ENCODE results near the gene KCNQ4. TPM values are rescaled to one million over a fixed set of nuclear protein-coding genes. Genes with fewer than 3 reads are reported as not detected.

Gene KCNQ4
- total and polyA plus RNA-seq, 10 of the 15 experiments (the other 5 are each of a cell fraction or from before 2014, with no cell fraction given), result 0.04 to 0.18 (median 0.08) TPM; not detected in 2

- in situ Hi-C loops (cut with MboI), result no loop called here
Observed at GRCh38 chr1:40785446-40785845, 1.9 kb downstream of the KCNQ4 start.

More at GRCh38 chr1:40785446-40785845, 1.9 kb downstream of the KCNQ4 start:
- H3K27me3 ChIP-seq (replicated peaks in 1 of 2; ENCODE audit: control insufficient read depth in 2 of 2, insufficient read depth in 2 of 2, low read length in 1 of 2), result peaks cover 4 to 8% of the 10 kb centered on the region in 2 experiments; a peak in 3 of 4 replicates
- ChIA-PET POLR2A (no interaction called here), CTCF (interaction anchor here (1.8 kb wide), 1 partner anchor 167 kb away, joined by 4 read pairs; no protein-coding TSS in a partner anchor), SMC1A (ENCODE audit: uncharacterized antibody, unreplicated experiment) (no interaction called here), RAD21 (ENCODE audit: unreplicated experiment) (no interaction called here)
- no peak for FAIRE-seq
- TF ChIP-seq SIN3A (IDR thresholded peaks at IDR 0.05; ENCODE audit: low read depth, low read length) (no peak), BHLHE40 (IDR thresholded peaks at IDR 0.05; ENCODE audit: borderline replicate concordance in 1 of 2, low read depth in 2 of 2, low read length in 1 of 2) (no peak), MAX (IDR thresholded peaks at IDR 0.05; ENCODE audit: low read depth, low read length) (no peak), HCFC1 (IDR thresholded peaks at IDR 0.05; ENCODE audit: low read length) (no peak), PBX3 (IDR thresholded peaks at IDR 0.05; ENCODE audit: insufficient replicate concordance, low read depth, low read length) (no peak), MYC (IDR thresholded peaks at IDR 0.05; ENCODE audit: insufficient read depth, insufficient read length, insufficient replicate concordance, low read length, severe bottlenecking) (no peak), ZBED1 (IDR thresholded peaks at IDR 0.05; ENCODE audit: borderline replicate concordance) (no peak), ZBTB11 (CRISPR knock-in tag; IDR thresholded peaks at IDR 0.05) (no peak)
- H3K27ac ChIP-seq (ENCODE audit: control insufficient read depth, insufficient read depth), result no peak overlapping the region
- no peak overlapping the region for H2AFZ ChIP-seq (ENCODE audit: control insufficient read depth, low read depth, low read length)
- no peak for ATAC-seq
- no peak overlapping the region for H3K4me2 ChIP-seq (ENCODE audit: control insufficient read depth, insufficient read depth)
- no peaks in the 10 kb centered on the region for H3K9me3 ChIP-seq (replicated peaks; ENCODE audit: control insufficient read depth, insufficient read depth, low read length)
- no peaks in the 10 kb centered on the region for H3K79me2 ChIP-seq (ENCODE audit: control insufficient read depth, insufficient read depth, low read length)
- 60% methylated on average over 6 of the region's 7 CpGs for WGBS (ENCODE audit: insufficient coverage, insufficient replicate concordance, low lambda C conversion rate, missing lambda C conversion rate)
- no peak overlapping the region for H3K4me3 ChIP-seq
- no TSS peak for BruUV-seq (replicated peaks)
- H4K20me1 ChIP-seq (ENCODE audit: control insufficient read depth, insufficient read depth), result no peaks in the 10 kb centered on the region
- DNase-seq (ENCODE audit: low read depth, low spot score), result no peak
- H3K9ac ChIP-seq (ENCODE audit: control insufficient read depth, insufficient read depth, low read length), result no peak overlapping the region
- H3K36me3 ChIP-seq (ENCODE audit: control insufficient read depth in 2 of 2, insufficient read depth in 2 of 2, low read length in 1 of 2), result no peaks in the 10 kb centered on the region
- H3K4me1 ChIP-seq (ENCODE audit: control insufficient read depth, insufficient read depth, low read length), result peaks cover 4% of the 10 kb centered on the region; the same call in 1 of the 2 replicates
- intact Hi-C loops (cut with micrococcal nuclease; ENCODE audit: unreplicated experiment), result no loop called here

All from GM12878 (cell line).